Liver (tissue), 3 donors: Measurements from ENCODE around the gene ZNF100.

Experiments used
- CTCF ChIP-seq: fragments of 150-350 bp; IDR thresholded peaks from 2 replicates; pipeline ENCODE4 v1.5.1; 2017; ENCODE audit warnings: improper control_type of control experiment, low read depth, low read length; ENCODE audit not compliant: missing input control
- FOXA1 ChIP-seq: IDR thresholded peaks from 2 replicates; pipeline ENCODE4 v1.6.1; 2016; ENCODE audit warnings: antibody characterized with exemption
- HNF4G ChIP-seq: IDR thresholded peaks from 2 replicates; pipeline ENCODE4 v1.6.1; 2016; ENCODE audit warnings: antibody characterized with exemption
- JUND ChIP-seq, 2 donors: IDR thresholded peaks; 2 replicates each; pipeline ENCODE4 v1.6.1; 2016; ENCODE audit warnings: antibody characterized with exemption in 2 of 2
- RAD21 ChIP-seq, 2 donors: IDR thresholded peaks; 2 replicates each; pipeline ENCODE4 v1.6.1; 2016; ENCODE audit warnings: antibody characterized with exemption in 2 of 2, mild to moderate bottlenecking in 2 of 2
- RXRA ChIP-seq, 2 donors: IDR thresholded peaks; 2 replicates each; pipeline ENCODE4 v1.6.1; 2017 to 2018; ENCODE audit warnings: antibody characterized with exemption in 2 of 2, mild to moderate bottlenecking in 1 of 2
- TAF1 ChIP-seq: conservative IDR thresholded peaks from 2 replicates; pipeline ENCODE4 v1.6.1; 2016; ENCODE audit warnings: antibody characterized with exemption, mild to moderate bottlenecking
- TF ChIP-seq, protein P1 (sequence below): IDR thresholded peaks from 2 replicates; pipeline ENCODE4 v1.6.1; 2016; ENCODE audit warnings: antibody characterized with exemption
- TF ChIP-seq, protein P2 (sequence below): IDR thresholded peaks from 2 replicates; pipeline ENCODE4 v1.6.1; 2016; ENCODE audit warnings: antibody characterized with exemption
- TF ChIP-seq, protein P3 (sequence below): IDR thresholded peaks from 2 replicates; pipeline ENCODE4 v1.6.1; 2016; ENCODE audit warnings: antibody characterized with exemption, mild to moderate bottlenecking
- donor health status: healthy.
- donor health status: healthy.

- TF ChIP-seq CTCF = no peak
- TF ChIP-seq, protein P1, sequence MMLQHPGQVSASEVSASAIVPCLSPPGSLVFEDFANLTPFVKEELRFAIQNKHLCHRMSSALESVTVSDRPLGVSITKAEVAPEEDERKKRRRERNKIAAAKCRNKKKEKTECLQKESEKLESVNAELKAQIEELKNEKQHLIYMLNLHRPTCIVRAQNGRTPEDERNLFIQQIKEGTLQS = no peak
- TF ChIP-seq RXRA (IDR thresholded peaks at IDR 0.05) = no peak
- TF ChIP-seq, protein P2, sequence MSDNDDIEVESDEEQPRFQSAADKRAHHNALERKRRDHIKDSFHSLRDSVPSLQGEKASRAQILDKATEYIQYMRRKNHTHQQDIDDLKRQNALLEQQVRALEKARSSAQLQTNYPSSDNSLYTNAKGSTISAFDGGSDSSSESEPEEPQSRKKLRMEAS = no peak
- TF ChIP-seq JUND (IDR thresholded peaks at IDR 0.05) = no peak
- no peak for TF ChIP-seq TAF1
- TF ChIP-seq, protein P3, sequence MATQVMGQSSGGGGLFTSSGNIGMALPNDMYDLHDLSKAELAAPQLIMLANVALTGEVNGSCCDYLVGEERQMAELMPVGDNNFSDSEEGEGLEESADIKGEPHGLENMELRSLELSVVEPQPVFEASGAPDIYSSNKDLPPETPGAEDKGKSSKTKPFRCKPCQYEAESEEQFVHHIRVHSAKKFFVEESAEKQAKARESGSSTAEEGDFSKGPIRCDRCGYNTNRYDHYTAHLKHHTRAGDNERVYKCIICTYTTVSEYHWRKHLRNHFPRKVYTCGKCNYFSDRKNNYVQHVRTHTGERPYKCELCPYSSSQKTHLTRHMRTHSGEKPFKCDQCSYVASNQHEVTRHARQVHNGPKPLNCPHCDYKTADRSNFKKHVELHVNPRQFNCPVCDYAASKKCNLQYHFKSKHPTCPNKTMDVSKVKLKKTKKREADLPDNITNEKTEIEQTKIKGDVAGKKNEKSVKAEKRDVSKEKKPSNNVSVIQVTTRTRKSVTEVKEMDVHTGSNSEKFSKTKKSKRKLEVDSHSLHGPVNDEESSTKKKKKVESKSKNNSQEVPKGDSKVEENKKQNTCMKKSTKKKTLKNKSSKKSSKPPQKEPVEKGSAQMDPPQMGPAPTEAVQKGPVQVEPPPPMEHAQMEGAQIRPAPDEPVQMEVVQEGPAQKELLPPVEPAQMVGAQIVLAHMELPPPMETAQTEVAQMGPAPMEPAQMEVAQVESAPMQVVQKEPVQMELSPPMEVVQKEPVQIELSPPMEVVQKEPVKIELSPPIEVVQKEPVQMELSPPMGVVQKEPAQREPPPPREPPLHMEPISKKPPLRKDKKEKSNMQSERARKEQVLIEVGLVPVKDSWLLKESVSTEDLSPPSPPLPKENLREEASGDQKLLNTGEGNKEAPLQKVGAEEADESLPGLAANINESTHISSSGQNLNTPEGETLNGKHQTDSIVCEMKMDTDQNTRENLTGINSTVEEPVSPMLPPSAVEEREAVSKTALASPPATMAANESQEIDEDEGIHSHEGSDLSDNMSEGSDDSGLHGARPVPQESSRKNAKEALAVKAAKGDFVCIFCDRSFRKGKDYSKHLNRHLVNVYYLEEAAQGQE = no peak
- TF ChIP-seq RAD21 (IDR thresholded peaks at IDR 0.05) = no peak
- no peak for TF ChIP-seq FOXA1
- TF ChIP-seq HNF4G = no peak
Measured at GRCh38 chr19:21750586-21751128, 16.7 kb downstream of the ZNF100 start.
